Adrenal gland (tissue), 5 donors: ENCODE data around the gene ZNF438.
"Not testable (repeated sequence)": the region's sequence is repeated elsewhere in the genome, so short reads cannot be mapped to it uniquely, and the experiment has no call there.

Experiments used
- POLR2A ChIP-seq, 2 donors: fragments of 450-650 bp; IDR thresholded peaks; one replicate each; pipeline ENCODE4 v1.6.1; 2017; ENCODE audit warnings: antibody characterized with exemption in 2 of 2, mild to moderate bottlenecking in 2 of 2, moderate library complexity in 1 of 2
- TF ChIP-seq, protein P1 (sequence below), 6 experiments: fragments of 450-650 bp in 4 of 6; fragments of 200-600 bp in 2 of 6; sonication (generic) in 1 of 6; IDR thresholded peaks; 1 replicate in 5 of 6; 2 replicates in 1 of 6; pipeline versions ENCODE4 v1.5.1 to v1.8.0; 2016 to 2021; ENCODE audit warnings: antibody characterized with exemption in 6 of 6, mild to moderate bottlenecking in 2 of 6, moderate library complexity in 1 of 6
- donor health status: DM: no; HTN: no; CAD: no.

DNA sequence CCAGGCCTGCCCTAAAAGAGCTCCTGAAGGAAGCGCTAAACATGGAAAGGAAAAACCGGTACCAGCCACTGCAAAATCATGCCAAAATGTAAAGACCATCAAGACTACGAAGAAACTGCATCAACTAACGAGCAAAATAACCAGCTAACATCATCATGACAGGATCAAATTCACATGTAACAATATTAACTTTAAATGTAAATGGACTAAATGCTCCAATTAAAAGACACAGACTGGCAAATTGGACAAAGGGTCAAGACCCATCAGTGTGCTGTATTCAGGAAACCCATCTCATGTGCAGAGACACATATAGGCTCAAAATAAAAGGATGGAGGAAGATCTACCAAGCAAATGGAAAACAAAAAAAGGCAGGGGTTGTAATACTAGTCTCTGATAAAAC is 82.4 kb downstream of the ZNF438 start:
- TF ChIP-seq, protein P1, sequence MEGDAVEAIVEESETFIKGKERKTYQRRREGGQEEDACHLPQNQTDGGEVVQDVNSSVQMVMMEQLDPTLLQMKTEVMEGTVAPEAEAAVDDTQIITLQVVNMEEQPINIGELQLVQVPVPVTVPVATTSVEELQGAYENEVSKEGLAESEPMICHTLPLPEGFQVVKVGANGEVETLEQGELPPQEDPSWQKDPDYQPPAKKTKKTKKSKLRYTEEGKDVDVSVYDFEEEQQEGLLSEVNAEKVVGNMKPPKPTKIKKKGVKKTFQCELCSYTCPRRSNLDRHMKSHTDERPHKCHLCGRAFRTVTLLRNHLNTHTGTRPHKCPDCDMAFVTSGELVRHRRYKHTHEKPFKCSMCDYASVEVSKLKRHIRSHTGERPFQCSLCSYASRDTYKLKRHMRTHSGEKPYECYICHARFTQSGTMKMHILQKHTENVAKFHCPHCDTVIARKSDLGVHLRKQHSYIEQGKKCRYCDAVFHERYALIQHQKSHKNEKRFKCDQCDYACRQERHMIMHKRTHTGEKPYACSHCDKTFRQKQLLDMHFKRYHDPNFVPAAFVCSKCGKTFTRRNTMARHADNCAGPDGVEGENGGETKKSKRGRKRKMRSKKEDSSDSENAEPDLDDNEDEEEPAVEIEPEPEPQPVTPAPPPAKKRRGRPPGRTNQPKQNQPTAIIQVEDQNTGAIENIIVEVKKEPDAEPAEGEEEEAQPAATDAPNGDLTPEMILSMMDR (IDR thresholded peaks at IDR 0.05): not testable (repeated sequence)
- not testable (repeated sequence) for TF ChIP-seq POLR2A (IDR thresholded peaks at IDR 0.05)
